Heart left ventricle (tissue), 13 donors: ENCODE measurements around the gene CHST7.

Experiments used
- POLR2A ChIP-seq, 2 donors: fragments of 450-650 bp; IDR thresholded peaks; one replicate each; pipeline ENCODE4 v1.6.1; 2017; ENCODE audit warnings: antibody characterized with exemption in 2 of 2, mild to moderate bottlenecking in 2 of 2, moderate library complexity in 2 of 2
- TF ChIP-seq, protein P1 (sequence below), 12 donors: fragments of 200-600 bp; sonication (generic) in 4 of 12; IDR thresholded peaks; one replicate each; pipeline versions ENCODE4 v1.5.0 to v1.8.0; 2018 to 2022; ENCODE audit warnings: antibody characterized with exemption in 12 of 12, mild to moderate bottlenecking in 5 of 12
- donor health status: ischemic (EF 13 %, LVEDD 7.1; RV severe dilation, severe dysfunction).
- donor health status: DM: no; HTN: yes; CAD: no.
- donor health status: DM: no; HTN: no; CAD: no.
- donor health status: ischemic (EF 25% LVEDD 6.9; RV normal size, moderate dysfunction).
- donor health status: ischemic (EF 25% LVEDD 5.7; RV mildly dilated, moderate dysfunction).
- donor health status: ischemic (EF 35%, LVEDD 5.7; RV mildly dilated, moderate dysfunction).
- donor health status: nonischemic (EF 11% LVEDD 7.7; RV severe dilation, severe dysfunction).
- donor health status: DM: yes; HTN: yes; CAD: no.
- donor health status: PGD.
- donor health status: ischemic (EF 29% LVEDD 5.4; RV normal size, mild dysfunction).
- donor health status: nonischemic (EF 23%, LVEDD 6.1; RV moderate dilation, normal function).

DNA sequence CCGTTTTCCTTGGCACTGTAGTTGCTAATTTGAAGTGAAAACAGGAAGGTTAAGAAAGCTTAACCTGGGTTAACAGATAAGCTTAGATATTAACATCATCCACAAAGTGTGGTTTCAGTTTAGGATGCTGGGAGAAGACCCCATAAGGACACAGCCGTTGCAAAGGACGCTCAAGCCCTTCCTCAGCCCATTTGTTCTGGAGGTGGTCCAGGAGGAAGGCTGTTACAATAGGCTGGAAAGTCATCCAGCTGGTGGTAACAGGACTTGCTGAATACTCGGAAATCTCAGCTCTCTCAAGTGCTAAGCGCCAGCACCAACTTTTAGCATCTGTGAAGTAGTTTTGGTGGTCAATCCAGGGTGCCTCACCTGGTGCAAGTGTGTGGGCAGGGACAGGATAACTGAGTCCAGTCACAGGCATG, 14.2 kb downstream of the CHST7 start:
- TF ChIP-seq, protein P1, sequence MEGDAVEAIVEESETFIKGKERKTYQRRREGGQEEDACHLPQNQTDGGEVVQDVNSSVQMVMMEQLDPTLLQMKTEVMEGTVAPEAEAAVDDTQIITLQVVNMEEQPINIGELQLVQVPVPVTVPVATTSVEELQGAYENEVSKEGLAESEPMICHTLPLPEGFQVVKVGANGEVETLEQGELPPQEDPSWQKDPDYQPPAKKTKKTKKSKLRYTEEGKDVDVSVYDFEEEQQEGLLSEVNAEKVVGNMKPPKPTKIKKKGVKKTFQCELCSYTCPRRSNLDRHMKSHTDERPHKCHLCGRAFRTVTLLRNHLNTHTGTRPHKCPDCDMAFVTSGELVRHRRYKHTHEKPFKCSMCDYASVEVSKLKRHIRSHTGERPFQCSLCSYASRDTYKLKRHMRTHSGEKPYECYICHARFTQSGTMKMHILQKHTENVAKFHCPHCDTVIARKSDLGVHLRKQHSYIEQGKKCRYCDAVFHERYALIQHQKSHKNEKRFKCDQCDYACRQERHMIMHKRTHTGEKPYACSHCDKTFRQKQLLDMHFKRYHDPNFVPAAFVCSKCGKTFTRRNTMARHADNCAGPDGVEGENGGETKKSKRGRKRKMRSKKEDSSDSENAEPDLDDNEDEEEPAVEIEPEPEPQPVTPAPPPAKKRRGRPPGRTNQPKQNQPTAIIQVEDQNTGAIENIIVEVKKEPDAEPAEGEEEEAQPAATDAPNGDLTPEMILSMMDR (IDR thresholded peaks at IDR 0.05): no peak
- no peak for TF ChIP-seq POLR2A (IDR thresholded peaks at IDR 0.05)
